GM13977 (cell line): Measurements from ENCODE around the gene ZFP36.

Experiments used
- DNase-seq: peaks from one replicate; pipeline ENCODE4 v3.0.0; 2012; ENCODE audit warnings: low spot score
- in situ Hi-C: fragments of 300-500 bp; cut with MboI; formaldehyde crosslinking; loops from one replicate; pipeline ENCODE4 v1.12.0; 2022; ENCODE audit warnings: low sequenced_read_pairs, low pct_unique_long_range_greater_than_20kb, mixed read lengths, inconsistent platforms; ENCODE audit not compliant: unreplicated experiment
- TF ChIP-seq, protein P1 (sequence below): IDR thresholded peaks from 2 replicates; pipeline ENCODE4 v1.5.1; 2012; ENCODE audit warnings: mild to moderate bottlenecking, control low read depth; ENCODE audit not compliant: insufficient read depth; ENCODE audit errors: extremely low read depth, missing control alignments

Gene ZFP36

GRCh38 chr19:39385629-39386411, 20.8 kb upstream of the ZFP36 start:
- TF ChIP-seq, protein P1, sequence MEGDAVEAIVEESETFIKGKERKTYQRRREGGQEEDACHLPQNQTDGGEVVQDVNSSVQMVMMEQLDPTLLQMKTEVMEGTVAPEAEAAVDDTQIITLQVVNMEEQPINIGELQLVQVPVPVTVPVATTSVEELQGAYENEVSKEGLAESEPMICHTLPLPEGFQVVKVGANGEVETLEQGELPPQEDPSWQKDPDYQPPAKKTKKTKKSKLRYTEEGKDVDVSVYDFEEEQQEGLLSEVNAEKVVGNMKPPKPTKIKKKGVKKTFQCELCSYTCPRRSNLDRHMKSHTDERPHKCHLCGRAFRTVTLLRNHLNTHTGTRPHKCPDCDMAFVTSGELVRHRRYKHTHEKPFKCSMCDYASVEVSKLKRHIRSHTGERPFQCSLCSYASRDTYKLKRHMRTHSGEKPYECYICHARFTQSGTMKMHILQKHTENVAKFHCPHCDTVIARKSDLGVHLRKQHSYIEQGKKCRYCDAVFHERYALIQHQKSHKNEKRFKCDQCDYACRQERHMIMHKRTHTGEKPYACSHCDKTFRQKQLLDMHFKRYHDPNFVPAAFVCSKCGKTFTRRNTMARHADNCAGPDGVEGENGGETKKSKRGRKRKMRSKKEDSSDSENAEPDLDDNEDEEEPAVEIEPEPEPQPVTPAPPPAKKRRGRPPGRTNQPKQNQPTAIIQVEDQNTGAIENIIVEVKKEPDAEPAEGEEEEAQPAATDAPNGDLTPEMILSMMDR: no peak
- DNase-seq: no peak
- in situ Hi-C loops: no loop called here

- in situ Hi-C loops: no loop called here
- TF ChIP-seq, protein P1: no peak
These were observed 20.1 kb upstream of the ZFP36 start for GRCh38 chr19:39386557-39386956.

GRCh38 chr19:39388657-39389056, 18.0 kb upstream of the ZFP36 start:
- in situ Hi-C loops: no loop called here
- TF ChIP-seq, protein P1: no peak
- no peak for DNase-seq

More at GRCh38 chr19:39386557-39386956, 20.1 kb upstream of the ZFP36 start:
- DNase-seq: no peak

DNA sequence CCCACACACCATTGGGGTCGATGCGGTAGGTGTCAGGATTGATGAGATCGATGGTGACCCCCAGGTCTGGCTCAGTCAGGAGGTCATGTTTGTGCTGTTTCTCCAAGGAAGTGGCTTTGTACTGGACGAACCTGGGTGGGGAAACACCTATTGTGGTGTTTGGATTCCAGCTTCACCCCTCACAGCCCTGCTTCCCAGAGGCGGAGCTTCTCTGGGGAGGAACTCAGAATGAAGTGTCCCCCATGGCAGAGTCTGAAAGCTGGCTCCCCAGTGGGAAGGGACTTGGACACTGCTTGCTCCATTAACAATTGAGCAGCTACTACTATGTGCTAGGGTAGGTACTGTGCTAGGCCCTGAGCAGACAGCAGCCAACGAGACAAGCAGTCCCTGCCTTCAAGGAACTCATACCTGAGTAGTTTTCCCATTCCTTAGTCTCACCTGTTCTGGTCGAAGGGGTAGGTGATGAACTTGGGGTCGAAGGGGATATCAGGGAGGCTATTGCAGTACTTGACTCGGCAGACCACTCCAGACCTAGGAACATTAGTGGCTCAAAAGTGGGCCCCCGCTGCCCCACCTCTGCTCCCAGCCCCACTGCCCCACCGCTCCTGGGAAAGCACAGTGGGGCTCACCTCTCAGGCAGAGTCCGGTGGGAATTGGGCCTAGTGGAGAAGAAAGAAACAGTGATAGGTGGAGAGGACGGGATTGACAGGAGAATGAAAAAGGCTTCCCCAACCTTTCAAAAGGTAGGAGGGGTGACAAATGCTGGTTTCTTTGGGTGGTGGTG, 16.8 kb upstream of the ZFP36 start:
- TF ChIP-seq, protein P1: no peak
- in situ Hi-C loops: no loop called here
- DNase-seq: no peak

- DNase-seq: no peak
- TF ChIP-seq, protein P1: no peak
- in situ Hi-C loops: no loop called here
These were observed 16.2 kb upstream of the ZFP36 start for GRCh38 chr19:39390451-39390750.

DNA sequence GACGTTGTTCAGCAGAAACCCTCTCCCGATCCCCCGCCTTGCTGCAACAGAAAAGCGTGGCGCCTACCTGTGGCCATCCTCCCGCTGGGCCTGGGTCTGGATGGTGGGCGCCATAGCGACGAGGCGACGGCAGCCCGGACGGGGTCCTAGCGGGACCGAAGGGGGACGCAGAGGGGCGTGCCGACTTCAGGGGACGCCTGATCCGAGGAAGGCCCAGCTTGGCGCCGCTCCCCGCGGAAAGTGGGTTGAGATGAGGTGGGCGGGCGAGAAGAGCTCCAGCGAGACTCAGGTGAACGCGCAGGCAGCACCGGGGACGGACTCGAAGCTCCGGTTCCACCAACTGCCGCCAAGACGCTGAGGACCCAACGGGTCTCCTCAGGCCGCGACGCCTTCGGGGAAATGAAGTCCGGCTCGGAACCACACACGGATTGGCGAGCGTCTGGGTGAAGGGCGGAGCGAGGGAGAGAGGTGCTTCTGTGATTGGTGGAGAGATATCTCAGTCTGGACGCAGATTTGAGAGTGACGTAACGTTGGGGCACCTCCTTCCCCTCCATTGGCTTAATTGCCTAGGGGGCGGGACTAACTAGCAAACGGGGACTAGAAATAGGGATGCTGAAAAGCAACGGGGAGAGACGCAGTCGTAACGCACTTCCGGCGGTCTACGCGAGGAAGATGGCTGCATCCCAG, 15.8 kb upstream of the ZFP36 start, which contains the start of the genes MED29 and PAF1:
Gene MED29, plus strand, starts transcription at position 628 of the 687 bp plus-strand sequence. Its CDS starts 45 bp downstream, at position 673.
Gene PAF1, minus strand, starts transcription at position 356 of the 687 bp plus-strand sequence. Its CDS starts 242 bp downstream, at position 114.
- in situ Hi-C loops: no loop called here
- TF ChIP-seq, protein P1: peak; percentile 25
- peak; percentile 99 for DNase-seq
